Osteocyte (in vitro differentiated cells): Measurements from ENCODE around the gene BPIFB6. TPM values are rescaled to one million over a fixed set of nuclear protein-coding genes. Genes with fewer than 3 reads are reported as not detected.

Source experiments
- DNase-seq: peaks from one replicate; pipeline ENCODE4 v3.0.0; 2021; ENCODE audit warnings: mixed read lengths; ENCODE audit not compliant: unreplicated experiment; ENCODE audit errors: extremely low spot score
- H3K27ac Mint-ChIP-seq: one replicate; pipeline ENCODE4 v1.8.0; 2021; ENCODE audit warnings: mild to moderate bottlenecking, mixed read lengths; ENCODE audit not compliant: unreplicated experiment
- H3K27me3 Mint-ChIP-seq: one replicate; pipeline ENCODE4 v1.8.0; 2021; ENCODE audit warnings: mixed read lengths; ENCODE audit not compliant: unreplicated experiment
- H3K36me3 Mint-ChIP-seq: one replicate; pipeline ENCODE4 v1.8.0; 2021; ENCODE audit warnings: mixed read lengths; ENCODE audit not compliant: unreplicated experiment
- H3K4me1 Mint-ChIP-seq: one replicate; pipeline ENCODE4 v1.8.0; 2021; ENCODE audit warnings: mixed read lengths; ENCODE audit not compliant: unreplicated experiment
- H3K4me3 Mint-ChIP-seq: one replicate; pipeline ENCODE4 v1.8.0; 2021; ENCODE audit warnings: mild to moderate bottlenecking, moderate library complexity, mixed read lengths; ENCODE audit not compliant: unreplicated experiment
- H3K9me3 Mint-ChIP-seq: one replicate; pipeline ENCODE4 v1.8.0; 2021; ENCODE audit warnings: mixed read lengths; ENCODE audit not compliant: unreplicated experiment
- total RNA-seq: library from RNA; stranded (reverse); gene quantifications from 2 replicates; pipeline ENCODE4 v1.2.1, GENCODE V29; 2021
- TF ChIP-seq, protein P1 (sequence below): fragments of 200-600 bp; sonication (generic); IDR thresholded peaks from 2 replicates; pipeline ENCODE4 v1.5.0; 2021; ENCODE audit warnings: antibody characterized with exemption, mild to moderate bottlenecking, moderate library complexity

BPIFB6 gene
- total RNA-seq, 1 donor from 2014 or later, result not detected

DNA sequence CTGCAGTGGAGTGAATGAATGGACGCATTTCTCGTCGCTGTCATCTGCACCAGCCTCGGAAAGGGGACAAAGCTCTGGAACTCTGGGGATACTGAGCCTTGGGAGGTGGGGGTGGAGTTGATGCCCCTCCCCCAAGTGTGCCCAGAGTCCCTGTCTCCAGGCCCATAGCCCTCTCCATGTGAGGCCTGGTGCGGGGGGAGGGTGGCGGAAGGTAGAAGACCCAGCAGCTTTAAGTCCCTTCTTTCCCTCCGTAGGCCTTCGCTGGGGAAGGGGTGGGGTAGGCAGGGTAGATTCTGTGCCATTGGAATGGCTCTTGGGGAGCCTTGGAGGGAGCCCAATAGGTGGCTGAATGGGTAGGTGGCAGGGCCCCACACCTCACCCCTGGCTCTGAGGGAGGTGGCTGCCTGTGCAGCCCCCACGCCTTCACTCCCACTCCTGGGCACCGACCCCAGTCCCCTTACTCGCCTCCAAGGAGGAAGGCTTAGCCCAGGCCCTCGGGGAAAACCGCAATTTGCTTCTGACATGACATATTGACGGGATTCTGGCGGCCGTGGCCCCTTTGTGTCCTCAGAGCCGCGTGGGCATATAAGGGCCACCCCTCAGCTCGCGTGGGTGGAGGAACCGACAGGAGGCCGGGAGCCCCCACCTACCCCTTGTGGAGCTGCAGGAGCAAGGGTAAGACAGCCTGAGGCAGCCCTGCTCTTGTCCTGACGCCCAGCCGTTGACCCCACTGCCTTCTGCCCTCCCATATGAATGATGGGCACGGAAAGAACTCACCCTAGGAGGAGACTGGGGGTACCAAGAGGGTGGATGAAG lies 22.1 kb downstream of the BPIFB6 start, which contains the start of gene BPIFB3:
BPIFB3 (plus strand) TSS at position 613 of the 816 bp plus-strand sequence. CDS start 1,533 bp downstream, outside the sequence.
- Mint-ChIP-seq H3K27ac (no peak within 1 kb of the TSS), H3K36me3 (no peaks in the 10 kb centered on the region), H3K27me3 (peaks cover under 1% of the 10 kb centered on the region), H3K4me3 (no peak within 1 kb of the TSS), H3K4me1 (no peaks in the 10 kb centered on the region), H3K9me3 (no peaks in the 10 kb centered on the region)
- DNase-seq, result no peak
- TF ChIP-seq, protein P1, sequence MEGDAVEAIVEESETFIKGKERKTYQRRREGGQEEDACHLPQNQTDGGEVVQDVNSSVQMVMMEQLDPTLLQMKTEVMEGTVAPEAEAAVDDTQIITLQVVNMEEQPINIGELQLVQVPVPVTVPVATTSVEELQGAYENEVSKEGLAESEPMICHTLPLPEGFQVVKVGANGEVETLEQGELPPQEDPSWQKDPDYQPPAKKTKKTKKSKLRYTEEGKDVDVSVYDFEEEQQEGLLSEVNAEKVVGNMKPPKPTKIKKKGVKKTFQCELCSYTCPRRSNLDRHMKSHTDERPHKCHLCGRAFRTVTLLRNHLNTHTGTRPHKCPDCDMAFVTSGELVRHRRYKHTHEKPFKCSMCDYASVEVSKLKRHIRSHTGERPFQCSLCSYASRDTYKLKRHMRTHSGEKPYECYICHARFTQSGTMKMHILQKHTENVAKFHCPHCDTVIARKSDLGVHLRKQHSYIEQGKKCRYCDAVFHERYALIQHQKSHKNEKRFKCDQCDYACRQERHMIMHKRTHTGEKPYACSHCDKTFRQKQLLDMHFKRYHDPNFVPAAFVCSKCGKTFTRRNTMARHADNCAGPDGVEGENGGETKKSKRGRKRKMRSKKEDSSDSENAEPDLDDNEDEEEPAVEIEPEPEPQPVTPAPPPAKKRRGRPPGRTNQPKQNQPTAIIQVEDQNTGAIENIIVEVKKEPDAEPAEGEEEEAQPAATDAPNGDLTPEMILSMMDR, result no peak

DNA sequence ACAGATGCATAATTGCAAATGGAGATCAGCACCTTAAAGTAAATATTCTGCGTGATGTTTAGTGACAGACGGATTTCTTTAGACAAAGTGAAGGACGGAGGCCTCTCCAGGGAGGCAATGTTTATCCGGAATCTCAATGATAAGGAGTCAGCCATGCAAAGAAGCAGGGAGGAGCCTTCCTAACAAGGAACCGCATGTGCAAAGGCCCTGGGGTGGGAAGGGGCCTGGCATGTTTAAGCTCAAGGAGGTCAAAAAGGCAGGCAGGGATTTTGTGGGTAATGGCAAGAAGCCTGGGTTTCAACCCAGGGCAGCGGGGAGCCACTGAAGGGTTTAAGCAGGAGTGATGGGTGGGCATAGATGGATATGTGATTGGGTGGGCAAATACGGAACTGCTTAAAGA lies 22.9 kb downstream of the BPIFB6 start:
- H3K27ac Mint-ChIP-seq, result no peak overlapping the region
- H3K27me3 Mint-ChIP-seq, result peaks cover 3% of the 10 kb centered on the region
- H3K9me3 Mint-ChIP-seq, result no peaks in the 10 kb centered on the region
- DNase-seq, result no peak
- H3K4me3 Mint-ChIP-seq, result no peak overlapping the region
- no peaks in the 10 kb centered on the region for H3K36me3 Mint-ChIP-seq
- TF ChIP-seq, protein P1, result no peak
- H3K4me1 Mint-ChIP-seq, result no peaks in the 10 kb centered on the region

DNA sequence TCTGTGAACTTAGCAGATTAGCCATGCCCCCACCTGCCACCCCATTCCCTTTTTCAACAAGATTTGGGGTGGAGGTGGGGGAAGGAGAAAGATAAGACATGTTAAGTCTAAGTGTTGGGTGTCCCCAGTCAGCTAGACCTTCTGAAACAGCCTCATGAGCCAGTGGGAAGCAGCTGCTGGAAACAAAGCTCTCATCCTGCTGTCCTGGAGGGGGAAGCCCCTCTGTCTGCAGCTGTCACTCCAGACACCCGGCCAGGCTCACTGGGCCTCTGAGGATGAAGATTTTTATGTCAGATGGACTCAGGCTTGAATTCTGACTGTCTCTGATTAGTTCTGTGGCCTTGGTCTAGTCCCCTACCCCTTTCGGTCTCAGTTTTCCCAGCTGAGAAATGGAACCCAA lies 23.3 kb downstream of the BPIFB6 start:
- no peak overlapping the region for H3K27ac Mint-ChIP-seq
- TF ChIP-seq, protein P1, result no peak
- no peaks in the 10 kb centered on the region for H3K4me1 Mint-ChIP-seq
- H3K9me3 Mint-ChIP-seq, result no peaks in the 10 kb centered on the region
- H3K27me3 Mint-ChIP-seq, result peaks cover 3% of the 10 kb centered on the region
- H3K4me3 Mint-ChIP-seq, result no peak overlapping the region
- DNase-seq, result no peak
- no peaks in the 10 kb centered on the region for H3K36me3 Mint-ChIP-seq

DNA sequence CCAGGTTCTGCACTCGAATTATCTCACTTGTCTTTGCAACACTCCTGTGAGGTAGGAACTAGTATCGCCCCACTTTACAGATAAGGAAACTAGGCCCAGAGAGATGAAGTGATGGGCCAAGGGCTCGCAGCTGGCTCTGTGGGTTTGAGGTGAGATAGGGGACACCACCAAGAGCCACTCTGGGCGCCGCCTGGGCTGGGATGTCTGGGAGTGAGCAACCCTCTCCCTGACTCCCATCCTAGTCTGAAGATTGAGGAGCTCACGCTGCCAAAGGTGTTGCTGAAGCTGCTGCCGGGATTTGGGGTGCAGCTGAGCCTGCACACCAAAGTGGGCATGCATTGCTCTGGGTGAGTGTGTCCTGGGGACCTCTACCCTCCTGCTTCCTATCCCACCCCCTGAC lies 27.7 kb downstream of the BPIFB6 start:
- H3K36me3 Mint-ChIP-seq, result no peaks in the 10 kb centered on the region
- no peak overlapping the region for H3K27ac Mint-ChIP-seq
- no peak for DNase-seq
- H3K4me1 Mint-ChIP-seq, result no peaks in the 10 kb centered on the region
- H3K9me3 Mint-ChIP-seq, result no peaks in the 10 kb centered on the region
- H3K27me3 Mint-ChIP-seq, result peaks cover 6% of the 10 kb centered on the region
- TF ChIP-seq, protein P1, result no peak
- H3K4me3 Mint-ChIP-seq, result no peak overlapping the region

DNA sequence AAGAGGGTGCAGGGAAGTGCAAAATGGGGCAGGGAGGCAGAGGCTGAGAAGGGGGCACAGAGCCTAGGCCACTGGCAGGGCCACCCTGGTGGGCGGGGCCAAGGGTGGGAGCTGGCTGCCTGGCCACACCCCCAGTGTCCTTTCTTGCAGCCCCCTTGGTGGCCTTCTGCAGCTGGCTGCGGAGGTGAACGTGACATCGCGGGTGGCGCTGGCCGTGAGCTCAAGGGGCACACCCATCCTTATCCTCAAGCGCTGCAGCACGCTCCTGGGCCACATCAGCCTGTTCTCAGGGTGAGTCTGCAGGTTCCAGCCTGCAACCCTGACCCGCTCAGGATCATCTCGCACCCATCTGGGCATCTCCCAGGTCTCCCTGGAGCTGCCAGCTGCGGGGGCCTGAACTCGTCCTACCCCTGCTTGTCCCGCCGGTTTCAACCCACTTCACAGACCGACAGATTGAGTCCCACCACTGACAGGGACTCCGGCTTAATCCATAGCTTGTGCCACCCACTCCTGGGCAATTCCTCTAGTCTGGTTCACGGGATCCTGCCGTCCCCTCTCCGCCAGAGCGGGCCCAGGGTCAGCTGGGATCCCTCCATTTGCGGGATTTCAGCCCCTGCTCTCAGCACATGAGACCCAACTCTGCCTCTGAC lies 28.4 kb downstream of the BPIFB6 start:
- H3K27ac Mint-ChIP-seq, result no peak overlapping the region
- no peak overlapping the region for H3K4me3 Mint-ChIP-seq
- TF ChIP-seq, protein P1, result no peak
- peaks cover 6% of the 10 kb centered on the region for H3K27me3 Mint-ChIP-seq
- H3K4me1 Mint-ChIP-seq, result no peaks in the 10 kb centered on the region
- no peaks in the 10 kb centered on the region for H3K9me3 Mint-ChIP-seq
- H3K36me3 Mint-ChIP-seq, result no peaks in the 10 kb centered on the region
- DNase-seq, result no peak
